MG63 (cell line): ENCODE results near the gene PSMA7. TPM values are rescaled to one million over a fixed set of nuclear protein-coding genes. Genes with fewer than 3 reads are reported as not detected.

ENCODE experiments used
- DNase-seq: peaks from one replicate; pipeline ENCODE4 v3.0.0-alpha.2; 2020
- H3K27me3 ChIP-seq: fragments of 250-450 bp; sonication (Bioruptor Pico); 2 replicates; pipeline ENCODE4 v1.5.1; 2020; ENCODE audit warnings: mild to moderate bottlenecking, moderate library complexity
- H3K36me3 ChIP-seq: fragments of 250-450 bp; sonication (Bioruptor Pico); 2 replicates; pipeline ENCODE4 v1.5.1; 2020; ENCODE audit warnings: mild to moderate bottlenecking, moderate library complexity
- H3K4me3 ChIP-seq: fragments of 250-450 bp; sonication (Bioruptor Pico); 2 replicates; pipeline ENCODE4 v1.5.1; 2020; ENCODE audit warnings: mild to moderate bottlenecking, moderate library complexity
- H3K9me3 ChIP-seq: fragments of 250-450 bp; sonication (Bioruptor Pico); 2 replicates; pipeline ENCODE4 v1.5.1; 2020; ENCODE audit warnings: mild to moderate bottlenecking, moderate library complexity
- total RNA-seq: library from RNA; depleted of rRNA; stranded (reverse); fragments of >200 nt; shearing (Covaris generic); gene quantifications from 2 replicates; pipeline ENCODE4 v1.2.3, GENCODE V29; 2014; ENCODE audit warnings: low replicate concordance; rRNA removed

Gene PSMA7
- total RNA-seq, 1 experiment from 2014 or later = 1,085 TPM

- H3K9me3 ChIP-seq = no peaks in the 10 kb centered on the region
- DNase-seq = no peak
- no peaks in the 10 kb centered on the region for H3K27me3 ChIP-seq
- no peak overlapping the region for H3K4me3 ChIP-seq
- H3K36me3 ChIP-seq = no peaks in the 10 kb centered on the region
Observed at GRCh38 chr20:62097881-62098407, 45.2 kb downstream of the PSMA7 start.

GRCh38 chr20:62096421-62097380 lies 46.5 kb downstream of the PSMA7 start:
- Histone ChIP-seq H3K4me3 (no peak overlapping the region), H3K9me3 (no peaks in the 10 kb centered on the region), H3K36me3 (no peaks in the 10 kb centered on the region), H3K27me3 (no peaks in the 10 kb centered on the region)
- DNase-seq = no peak

GRCh38 chr20:62089393-62089792 lies 53.8 kb downstream of the PSMA7 start:
- H3K36me3 ChIP-seq = no peaks in the 10 kb centered on the region
- no peak for DNase-seq
- no peak overlapping the region for H3K4me3 ChIP-seq
- no peaks in the 10 kb centered on the region for H3K27me3 ChIP-seq
- no peaks in the 10 kb centered on the region for H3K9me3 ChIP-seq

GRCh38 chr20:62088258-62089127 lies 54.7 kb downstream of the PSMA7 start:
- no peaks in the 10 kb centered on the region for H3K9me3 ChIP-seq
- peak; percentile 74 for DNase-seq
- no peaks in the 10 kb centered on the region for H3K27me3 ChIP-seq
- no peaks in the 10 kb centered on the region for H3K36me3 ChIP-seq
- H3K4me3 ChIP-seq = no peak overlapping the region

GRCh38 chr20:62087632-62088031 lies 55.6 kb downstream of the PSMA7 start:
- DNase-seq = no peak
- H3K36me3 ChIP-seq = no peaks in the 10 kb centered on the region
- no peak overlapping the region for H3K4me3 ChIP-seq
- no peaks in the 10 kb centered on the region for H3K9me3 ChIP-seq
- no peaks in the 10 kb centered on the region for H3K27me3 ChIP-seq

GRCh38 chr20:62087227-62087626 lies 56.0 kb downstream of the PSMA7 start:
- peak; percentile 32 for DNase-seq
- Histone ChIP-seq H3K9me3 (no peaks in the 10 kb centered on the region; the same call in 1 of the 2 replicates), H3K36me3 (no peaks in the 10 kb centered on the region), H3K27me3 (no peaks in the 10 kb centered on the region), H3K4me3 (no peak overlapping the region)

Other genes with a start within 250 kb of the PSMA7 start
- 3.6 and 5.7 TPM in 2 replicates for gene TAF4, start 77.5 kb downstream of the PSMA7 start, total RNA-seq
- gene LSM14B, start 20.9 kb downstream of the PSMA7 start, total RNA-seq = 59.2 and 81.7 TPM in 2 replicates
- gene SS18L1, start 375 bp upstream of the PSMA7 start, total RNA-seq = 5.8 and 7.5 TPM in 2 replicates
- gene MTG2, start 39.6 kb upstream of the PSMA7 start, total RNA-seq = 87.3 and 102 TPM in 2 replicates
- not detected in 2 replicates for gene HRH3, start 76.9 kb upstream of the PSMA7 start, total RNA-seq
- 18.4 TPM in 2 replicates for gene OSBPL2, start 95.1 kb upstream of the PSMA7 start, total RNA-seq
- gene ADRM1, start 159.6 kb upstream of the PSMA7 start, total RNA-seq = 264 and 328 TPM in 2 replicates
- gene LAMA5, start 223.9 kb upstream of the PSMA7 start, total RNA-seq = 12.8 and 22.2 TPM in 2 replicates
- gene RPS21, start 243.7 kb upstream of the PSMA7 start, total RNA-seq = 2,164 and 3,269 TPM in 2 replicates